ENCODE measurements around the gene OTOS.
A peak's percentile ranks its signal among the peaks of the same experiment; 100 is the strongest.

OTOS gene

GRCh38 chr2:240136671-240137292, 3.7 kb downstream of the OTOS start:
- no peak for DNase-seq (ENCODE audit: low spot score)

- DNase-seq (ENCODE audit: low spot score) = peak; percentile 83
Observed at GRCh38 chr2:240136013-240136670, 4.3 kb downstream of the OTOS start, which contains the start of gene COPS9. Gene COPS9 (minus strand): TSS chr2:240136305. CDS start chr2:240136284, 21 bp downstream.

GRCh38 chr2:240135706-240136012, 4.8 kb downstream of the OTOS start:
- no peak for DNase-seq (ENCODE audit: low spot score)

GRCh38 chr2:240134956-240135520, 5.4 kb downstream of the OTOS start:
- no peak for DNase-seq (ENCODE audit: low spot score)

- no peak for DNase-seq (ENCODE audit: low spot score)
Observed at GRCh38 chr2:240134466-240134865, 6.0 kb downstream of the OTOS start.

- DNase-seq (ENCODE audit: low spot score) = no peak
Observed at GRCh38 chr2:240133401-240133800, 7.1 kb downstream of the OTOS start.

GRCh38 chr2:240132651-240132980, 7.8 kb downstream of the OTOS start:
- no peak for DNase-seq (ENCODE audit: low spot score)

- DNase-seq (ENCODE audit: low spot score) = no peak
Observed at GRCh38 chr2:240131941-240132650, 8.4 kb downstream of the OTOS start.

GRCh38 chr2:240131296-240131695, 9.2 kb downstream of the OTOS start:
- DNase-seq (ENCODE audit: low spot score) = no peak

- DNase-seq (ENCODE audit: low spot score) = no peak
Observed at GRCh38 chr2:240130393-240131195, 9.9 kb downstream of the OTOS start.

- no peak for DNase-seq (ENCODE audit: low spot score)
Observed at GRCh38 chr2:240129731-240130392, 10.6 kb downstream of the OTOS start.

GRCh38 chr2:240129311-240129710, 11.1 kb downstream of the OTOS start:
- no peak for DNase-seq (ENCODE audit: low spot score)

GRCh38 chr2:240128608-240129145, 11.8 kb downstream of the OTOS start:
- DNase-seq (ENCODE audit: low spot score) = no peak

GRCh38 chr2:240127911-240128607, 12.4 kb downstream of the OTOS start:
- no peak for DNase-seq (ENCODE audit: low spot score)

- DNase-seq (ENCODE audit: low spot score) = no peak
Observed at GRCh38 chr2:240127191-240127750, 13.2 kb downstream of the OTOS start.

- no peak for DNase-seq (ENCODE audit: low spot score)
Observed at GRCh38 chr2:240126731-240127130, 13.7 kb downstream of the OTOS start.

- no peak for DNase-seq (ENCODE audit: low spot score)
Observed at GRCh38 chr2:240125742-240126141, 14.7 kb downstream of the OTOS start.

- no peak for DNase-seq (ENCODE audit: low spot score)
Observed at GRCh38 chr2:240124651-240125030, 15.8 kb downstream of the OTOS start.

- DNase-seq (ENCODE audit: low spot score) = no peak
Observed at GRCh38 chr2:240123821-240124650, 16.4 kb downstream of the OTOS start.

GRCh38 chr2:240121675-240122074, 18.8 kb downstream of the OTOS start:
- DNase-seq (ENCODE audit: low spot score) = no peak
